Activated CD8-positive, alpha-beta T cell treated with anti-CD3 and anti-CD28 coated beads for 36 hours (primary cell): ENCODE measurements around the gene ICAM3. TPM values are rescaled to one million over a fixed set of nuclear protein-coding genes. Genes with fewer than 3 reads are reported as not detected.
A peak's percentile ranks its signal among the peaks of the same experiment; 100 is the strongest.

Source experiments
- ATAC-seq: fragments of 200-7000 bp; cut with Tn5 transposase; one replicate; pipeline ENCODE4 v1.10.0; 2021; ENCODE audit warnings: mild to moderate bottlenecking, moderate library complexity
- CTCF ChIA-PET: fragments of 350-600 bp; sonication (Branson Sonifier 250); formaldehyde crosslinking; loops from one replicate; lab custom pipeline; 2021; ENCODE audit warnings: antibody characterized with exemption; lab: Charles Lee
- POLR2A ChIA-PET: fragments of 350-600 bp; sonication (Branson Sonifier 250); formaldehyde crosslinking; loops from one replicate; lab custom pipeline; 2021; ENCODE audit warnings: antibody characterized with exemption; lab: Charles Lee
- DNase-seq: peaks from one replicate; pipeline ENCODE4 v3.0.0-alpha.2; 2020
- H3K27ac Mint-ChIP-seq: one replicate; pipeline ENCODE4 v1.8.0; 2021; ENCODE audit warnings: mild to moderate bottlenecking, mixed read lengths
- H3K27me3 Mint-ChIP-seq: one replicate; pipeline ENCODE4 v1.8.0; 2021; ENCODE audit warnings: mixed read lengths
- H3K36me3 Mint-ChIP-seq: one replicate; pipeline ENCODE4 v1.8.0; 2021; ENCODE audit warnings: low read depth, mixed read lengths
- H3K4me1 Mint-ChIP-seq: one replicate; pipeline ENCODE4 v1.8.0; 2021; ENCODE audit warnings: low read depth, mixed read lengths
- H3K4me3 Mint-ChIP-seq: one replicate; pipeline ENCODE4 v1.8.0; 2021; ENCODE audit warnings: mild to moderate bottlenecking, moderate library complexity, mixed read lengths
- H3K9me3 Mint-ChIP-seq: one replicate; pipeline ENCODE4 v1.8.0; 2021; ENCODE audit warnings: mixed read lengths
- CTCF ChIP-seq: fragments of 200-600 bp; IDR thresholded peaks from one replicate; pipeline ENCODE4 v1.8.0; 2022; ENCODE audit warnings: antibody characterized with exemption, mild to moderate bottlenecking
- intact Hi-C: fragments of 100-400 bp; cut with micrococcal nuclease; formaldehyde crosslinking; loops from one replicate; pipeline ENCODE4 v1.10.0; 2022
- total RNA-seq, 2 experiments: library from RNA; stranded (reverse); gene quantifications; one replicate each; pipeline ENCODE4 v1.2.3, GENCODE V29; 2021

ICAM3 gene
- total RNA-seq, 2 experiments from 2014 or later = 106 to 107 TPM

- intact Hi-C loops = no loop called here
- Mint-ChIP-seq H3K27ac (no peak overlapping the region), H3K4me3 (peak overlapping the region; percentile 73), H3K9me3 (no peaks in the 10 kb centered on the region), H3K36me3 (no peaks in the 10 kb centered on the region), H3K27me3 (peaks cover 75% of the 10 kb centered on the region), H3K4me1 (peaks cover 62% of the 10 kb centered on the region)
- ChIA-PET POLR2A (interaction anchor here (0.6 to 9.2 kb wide), 7 partner anchors 9 to 186 kb away, joined by 3 to 107 read pairs (median 3); partner anchors contain the start of genes ICAM1, PPAN, RAVER1 and TYK2), CTCF (interaction anchor here (1.0 to 1.5 kb wide), 4 partner anchors 23 to 98 kb away, joined by 3 to 5 read pairs (median 4); no protein-coding TSS in a partner anchor)
- no peak for TF ChIP-seq CTCF
- peak; percentile 59 for ATAC-seq
- peak; percentile 87 for DNase-seq
These were observed 47.1 kb downstream of the ICAM3 start for GRCh38 chr19:10292206-10292788.

- DNase-seq (no peak), ATAC-seq (no peak)
- no peaks in the 10 kb centered on the region for H3K36me3 Mint-ChIP-seq
- intact Hi-C loops = no loop called here
- no peaks in the 10 kb centered on the region for H3K9me3 Mint-ChIP-seq
- no peak overlapping the region for H3K27ac Mint-ChIP-seq
- ChIA-PET POLR2A (interaction anchor here (1.0 to 9.2 kb wide), 8 partner anchors 8 to 186 kb away, joined by 3 to 107 read pairs (median 4); partner anchors contain the start of genes ICAM1, PPAN, RAVER1 and TYK2), CTCF (interaction anchor here (0.9 to 1.5 kb wide), 8 partner anchors 20 to 112 kb away, joined by 3 to 7 read pairs (median 4); partner anchors contain the start of genes CDC37 and ICAM1)
- peaks cover 68% of the 10 kb centered on the region for H3K4me1 Mint-ChIP-seq
- H3K27me3 Mint-ChIP-seq = peaks cover 74% of the 10 kb centered on the region
- no peak for TF ChIP-seq CTCF
- peak overlapping the region; percentile 73 for H3K4me3 Mint-ChIP-seq
These were observed 47.7 kb downstream of the ICAM3 start for GRCh38 chr19:10291554-10292205.

- Mint-ChIP-seq H3K36me3 (peaks cover 5% of the 10 kb centered on the region), H3K4me3 (peak overlapping the region; percentile 73), H3K27ac (no peak overlapping the region), H3K27me3 (peaks cover 72% of the 10 kb centered on the region), H3K9me3 (no peaks in the 10 kb centered on the region), H3K4me1 (peaks cover 75% of the 10 kb centered on the region)
- DNase-seq (peak; percentile 68), ATAC-seq (peak; percentile 12)
- POLR2A ChIA-PET = interaction anchor here (1.0 to 9.2 kb wide), 6 partner anchors 19 to 90 kb away, joined by 3 to 107 read pairs (median 4); partner anchors contain the start of genes ICAM1, RAVER1 and TYK2
- CTCF ChIA-PET = interaction anchor here (0.9 to 1.5 kb wide), 8 partner anchors 19 to 112 kb away, joined by 3 to 7 read pairs (median 4); partner anchors contain the start of genes CDC37 and ICAM1
- intact Hi-C loops = no loop called here
- TF ChIP-seq CTCF = no peak
These were observed 48.4 kb downstream of the ICAM3 start for GRCh38 chr19:10290876-10291553.

GRCh38 chr19:10290357-10290875 is 49.0 kb downstream of the ICAM3 start:
- CTCF ChIA-PET = interaction anchor here (1.0 to 3.5 kb wide), 10 partner anchors 20 to 131 kb away, joined by 3 to 32 read pairs (median 4); partner anchors contain the start of gene ICAM1
- Mint-ChIP-seq H3K27me3 (peaks cover 66% of the 10 kb centered on the region), H3K27ac (no peak overlapping the region), H3K4me3 (peak overlapping the region; percentile 73), H3K9me3 (no peaks in the 10 kb centered on the region), H3K36me3 (peaks cover 11% of the 10 kb centered on the region), H3K4me1 (peaks cover 73% of the 10 kb centered on the region)
- peak; percentile 31 for DNase-seq
- no peak for TF ChIP-seq CTCF
- POLR2A ChIA-PET = interaction anchor here (0.8 to 9.2 kb wide), 6 partner anchors 11 to 32 kb away, joined by 3 to 107 read pairs (median 6); partner anchors contain the start of gene ICAM1
- intact Hi-C loops = no loop called here
- no peak for ATAC-seq
